ENCODE measurements around the gene TNK2.

The TNK2 gene

GRCh38 chr3:195886181-195887141, 21.9 kb downstream of the TNK2 start:
- no peak for DNase-seq (ENCODE audit: low read depth in 2 of 2, low spot score in 1 of 2)

- no peak for DNase-seq (ENCODE audit: low read depth in 2 of 2, low spot score in 1 of 2)
Measured at GRCh38 chr3:195885036-195885891, 23.1 kb downstream of the TNK2 start.

- DNase-seq (ENCODE audit: low read depth in 2 of 2, low spot score in 1 of 2): no peak
Measured at GRCh38 chr3:195884691-195885035, 23.7 kb downstream of the TNK2 start.

- no peak for DNase-seq (ENCODE audit: low read depth in 2 of 2, low spot score in 1 of 2)
Measured at GRCh38 chr3:195883801-195884200, 24.6 kb downstream of the TNK2 start.

GRCh38 chr3:195883160-195883559, 25.2 kb downstream of the TNK2 start:
- no peak for DNase-seq (ENCODE audit: low read depth in 2 of 2, low spot score in 1 of 2)

- no peak for DNase-seq (ENCODE audit: low read depth in 2 of 2, low spot score in 1 of 2)
Measured at GRCh38 chr3:195882002-195882441, 26.3 kb downstream of the TNK2 start.

- no peak for DNase-seq (ENCODE audit: low read depth in 2 of 2, low spot score in 1 of 2)
Measured at GRCh38 chr3:195881276-195881988, 26.9 kb downstream of the TNK2 start.

GRCh38 chr3:195880037-195880431, 28.3 kb downstream of the TNK2 start:
- DNase-seq (ENCODE audit: low read depth in 2 of 2, low spot score in 1 of 2): no peak

- DNase-seq (ENCODE audit: low read depth in 2 of 2, low spot score in 1 of 2): no peak
Measured at GRCh38 chr3:195879416-195880036, 28.8 kb downstream of the TNK2 start.

GRCh38 chr3:195878424-195879274, 29.7 kb downstream of the TNK2 start:
- no peak for DNase-seq (ENCODE audit: low read depth in 2 of 2, low spot score in 1 of 2)

GRCh38 chr3:195877767-195878423, 30.5 kb downstream of the TNK2 start:
- DNase-seq (ENCODE audit: low read depth in 2 of 2, low spot score in 1 of 2): no peak

GRCh38 chr3:195877136-195877715, 31.1 kb downstream of the TNK2 start:
- no peak for DNase-seq (ENCODE audit: low read depth in 2 of 2, low spot score in 1 of 2)

- no peak for DNase-seq (ENCODE audit: low read depth in 2 of 2, low spot score in 1 of 2)
Measured at GRCh38 chr3:195876297-195877064, 31.9 kb downstream of the TNK2 start.

GRCh38 chr3:195875482-195876236, 32.7 kb downstream of the TNK2 start:
- DNase-seq (ENCODE audit: low read depth in 2 of 2, low spot score in 1 of 2): no peak

- no peak for DNase-seq (ENCODE audit: low read depth in 2 of 2, low spot score in 1 of 2)
Measured at GRCh38 chr3:195873971-195874370, 34.4 kb downstream of the TNK2 start.

- DNase-seq (ENCODE audit: low read depth in 2 of 2, low spot score in 1 of 2): no peak
Measured at GRCh38 chr3:195873281-195873887, 35.0 kb downstream of the TNK2 start.

GRCh38 chr3:195872800-195873199, 35.6 kb downstream of the TNK2 start:
- DNase-seq (ENCODE audit: low read depth in 2 of 2, low spot score in 1 of 2): no peak

All from stimulated activated CD8-positive, alpha-beta memory T cell treated with anti-CD3 and anti-CD28 coated beads, Interleukin-4, amount 100 ng/mL, for 4 hours (primary cell).